ENCODE data around the gene HADHA. TPM values are rescaled to one million over a fixed set of nuclear protein-coding genes. Genes with fewer than 3 reads are reported as not detected.
"Not testable (repeated sequence)": the region's sequence is repeated elsewhere in the genome, so short reads cannot be mapped to it uniquely, and the experiment has no call there.

HADHA gene
- total and polyA plus RNA-seq, 11 donors = 202 to 786 (median 360) TPM

GRCh38 chr2:26270373-26270772 lies 25.9 kb upstream of the HADHA start:
- Histone ChIP-seq H3K4me3 (no peak overlapping the region), H3K4me1 (peaks cover 0 to 70% (median 24%) of the 10 kb centered on the region in 12 donors), H3K27me3 (no peaks in the 10 kb centered on the region), H3K9me3 (no peaks in the 10 kb centered on the region), H3K27ac (peak overlapping the region in 4 of 12 donors; percentile 6 to 77 (median 70)), H3K36me3 (peaks cover 0 to 54% (median 20%) of the 10 kb centered on the region in 9 donors)
- intact Hi-C loops (cut with DNase I) = loop anchor here in 1 of 10 donors (5.0 kb wide), 1 partner anchor 33 kb away; no protein-coding TSS in a partner anchor
- TF ChIP-seq POLR2A (IDR thresholded peaks at IDR 0.05) = no peak
- TF ChIP-seq CTCF (IDR thresholded peaks at IDR 0.05) = no peak
- ATAC-seq (no peak), DNase-seq (no peak)

GRCh38 chr2:26269571-26270158 lies 25.2 kb upstream of the HADHA start:
- 86 to 93% (median 89%) methylated on average over 6 of the region's 6 CpGs for WGBS, 4 donors

GRCh38 chr2:26268670-26269385 lies 24.4 kb upstream of the HADHA start:
- ATAC-seq = peak in 1 of 4 donors; percentile 4
- WGBS, 4 donors = 87 to 92% (median 88%) methylated on average over 12 of the region's 12 CpGs
- DNase-seq; H3K4me3 ChIP-seq; intact Hi-C loops (cut with DNase I); H3K27me3 ChIP-seq; H3K9me3 ChIP-seq: not testable (repeated sequence)
- Histone ChIP-seq H3K27ac (peak overlapping the region in 10 of 12 donors; percentile 17 to 77 (median 33)), H3K4me1 (peaks cover 0 to 54% (median 12%) of the 10 kb centered on the region in 12 donors), H3K36me3 (peaks cover 0 to 60% (median 25%) of the 10 kb centered on the region in 9 donors)

More at GRCh38 chr2:26269571-26270158, 25.2 kb upstream of the HADHA start:
- H3K27me3 ChIP-seq = no peaks in the 10 kb centered on the region
- intact Hi-C loops (cut with DNase I) = loop anchor here in 1 of 10 donors (5.0 kb wide), 1 partner anchor 32 kb away; no protein-coding TSS in a partner anchor
- no peak for ATAC-seq
- peaks cover 0 to 63% (median 19%) of the 10 kb centered on the region in 12 donors for H3K4me1 ChIP-seq
- H3K4me3 ChIP-seq = no peak overlapping the region
- no peak for DNase-seq
- no peak for TF ChIP-seq CTCF (IDR thresholded peaks at IDR 0.05)
- TF ChIP-seq POLR2A (IDR thresholded peaks at IDR 0.05) = no peak
- peak overlapping the region in 5 of 12 donors; percentile 27 to 77 (median 66) for H3K27ac ChIP-seq
- H3K36me3 ChIP-seq = peaks cover 0 to 55% (median 17%) of the 10 kb centered on the region in 9 donors
- no peaks in the 10 kb centered on the region for H3K9me3 ChIP-seq

- Histone ChIP-seq H3K4me3 (no peak overlapping the region), H3K36me3 (peaks cover 0 to 65% (median 31%) of the 10 kb centered on the region in 9 donors), H3K27me3 (no peaks in the 10 kb centered on the region), H3K27ac (peak overlapping the region in 9 of 12 donors; percentile 8 to 77 (median 35)), H3K9me3 (no peaks in the 10 kb centered on the region), H3K4me1 (peaks cover 0 to 48% (median 6%) of the 10 kb centered on the region in 12 donors)
- ATAC-seq = peak; percentile 33 to 69 (median 50)
- no peak for DNase-seq
- 50 to 71% (median 59%) methylated on average over 4 of the region's 4 CpGs for WGBS, 4 donors
- intact Hi-C loops (cut with DNase I) = no loop called here
- TF ChIP-seq POLR2A (IDR thresholded peaks at IDR 0.05) (no peak), CTCF (IDR thresholded peaks at IDR 0.05) (no peak)
Observed at GRCh38 chr2:26268213-26268612, 23.8 kb upstream of the HADHA start.

GRCh38 chr2:26258836-26259235 lies 14.4 kb upstream of the HADHA start:
- ATAC-seq, DNase-seq: not testable (repeated sequence)
- 90 to 94% (median 93%) methylated on average over 8 of the region's 8 CpGs for WGBS, 4 donors

More at GRCh38 chr2:26258836-26259235, 14.4 kb upstream of the HADHA start:
- intact Hi-C loops (cut with DNase I); H3K27me3 ChIP-seq; H3K4me3 ChIP-seq; H3K27ac ChIP-seq; H3K9me3 ChIP-seq: not testable (repeated sequence)
- Histone ChIP-seq H3K4me1 (peaks cover 0 to 46% (median 18%) of the 10 kb centered on the region in 12 donors), H3K36me3 (peaks cover 0 to 85% (median 66%) of the 10 kb centered on the region in 9 donors)

All from heart left ventricle (tissue), 16 donors.